Stimulated activated effector memory CD8-positive, alpha-beta T cell treated with anti-CD3 and anti-CD28 coated beads, Interleukin-12 subunit alpha, Interleukin-12 subunit beta, amount 100 ng/mL, for 72 hours (primary cell): ENCODE data around the gene PRDM13.
"Not testable (repeated sequence)": the region's sequence is repeated elsewhere in the genome, so short reads cannot be mapped to it uniquely, and the experiment has no call there.

Experiments used
- ATAC-seq: fragments of 150-1000 bp; cut with Tn5 transposase; 2 replicates; pipeline ENCODE4 v1.10.0; 2021
- DNase-seq, 2 donors: peaks; one replicate each; pipeline ENCODE4 v3.0.0; 2021 to 2022; ENCODE audit warnings: low spot score in 2 of 2
- H3K27ac Mint-ChIP-seq: one replicate; pipeline ENCODE4 v1.8.0; 2022; ENCODE audit warnings: mild to moderate bottlenecking, mixed read lengths
- H3K36me3 Mint-ChIP-seq: one replicate; pipeline ENCODE4 v1.8.0; 2022; ENCODE audit warnings: mild to moderate bottlenecking, mixed read lengths
- H3K4me1 Mint-ChIP-seq: one replicate; pipeline ENCODE4 v1.8.0; 2022; ENCODE audit warnings: mixed read lengths
- H3K4me3 Mint-ChIP-seq: one replicate; pipeline ENCODE4 v1.8.0; 2022; ENCODE audit warnings: mild to moderate bottlenecking, mixed read lengths
- H3K9me3 Mint-ChIP-seq: one replicate; pipeline ENCODE4 v1.8.0; 2022; ENCODE audit warnings: mixed read lengths

The PRDM13 gene

DNA sequence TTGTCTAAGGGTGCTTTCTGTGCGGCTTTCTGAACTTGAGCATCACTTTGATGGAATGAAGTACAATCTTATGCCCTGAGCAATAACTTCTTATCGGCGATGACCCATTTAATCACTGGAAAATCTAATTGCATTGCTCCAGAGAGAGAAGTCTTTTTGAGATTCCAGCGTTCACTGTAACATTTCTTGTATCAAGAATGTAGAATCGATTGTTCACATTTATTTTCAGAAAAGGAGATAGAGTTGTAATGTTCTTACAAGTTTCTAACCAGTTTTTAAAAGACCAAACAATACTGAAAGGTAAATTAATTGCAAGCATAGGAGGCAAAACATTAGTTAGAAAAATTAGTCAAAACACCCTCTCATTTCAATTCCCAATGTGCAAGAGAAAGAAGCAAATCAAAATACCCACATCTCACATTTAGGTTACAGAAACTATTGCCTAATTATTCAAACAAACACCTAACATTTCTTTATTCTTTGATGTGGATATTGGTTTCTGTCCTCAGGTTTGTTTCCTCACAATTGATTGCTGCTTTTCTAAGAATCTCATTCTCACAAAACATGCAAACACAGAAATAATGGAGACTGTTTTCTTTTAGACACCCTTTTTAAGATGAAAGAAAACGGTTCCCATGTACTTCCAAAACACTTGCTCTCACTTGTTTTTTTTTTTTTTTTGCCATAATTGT, 14.8 kb upstream of the PRDM13 start:
- H3K27ac Mint-ChIP-seq: no peak overlapping the region
- ATAC-seq (no peak), DNase-seq (no peak)
- H3K4me1 Mint-ChIP-seq: peaks cover 15% of the 10 kb centered on the region
- H3K36me3 Mint-ChIP-seq: no peaks in the 10 kb centered on the region
- no peaks in the 10 kb centered on the region for H3K9me3 Mint-ChIP-seq
- peak overlapping the region; percentile 83 for H3K4me3 Mint-ChIP-seq

DNA sequence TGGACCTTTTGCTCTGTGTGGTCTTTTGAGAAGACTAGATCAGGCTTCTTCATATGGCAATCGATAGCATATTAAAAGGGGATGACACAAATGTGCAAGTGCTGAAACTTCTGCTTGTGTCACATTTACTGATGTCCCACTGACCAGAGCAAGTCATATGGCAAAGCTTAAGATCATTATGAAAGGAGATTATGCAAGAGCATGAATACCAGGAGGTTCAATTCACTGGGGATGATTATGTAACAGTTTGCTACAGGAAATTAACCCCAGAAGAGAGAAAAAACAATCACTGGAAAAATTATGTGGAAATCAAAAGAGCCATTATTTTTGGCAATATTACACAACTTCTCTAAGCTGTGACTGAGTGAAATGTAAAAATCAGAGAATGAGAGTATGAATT, 13.7 kb upstream of the PRDM13 start:
- Mint-ChIP-seq H3K9me3 (no peaks in the 10 kb centered on the region), H3K36me3 (no peaks in the 10 kb centered on the region), H3K4me1 (peaks cover 13% of the 10 kb centered on the region), H3K4me3 (no peak overlapping the region), H3K27ac (no peak overlapping the region)
- DNase-seq (no peak), ATAC-seq (no peak)

DNA sequence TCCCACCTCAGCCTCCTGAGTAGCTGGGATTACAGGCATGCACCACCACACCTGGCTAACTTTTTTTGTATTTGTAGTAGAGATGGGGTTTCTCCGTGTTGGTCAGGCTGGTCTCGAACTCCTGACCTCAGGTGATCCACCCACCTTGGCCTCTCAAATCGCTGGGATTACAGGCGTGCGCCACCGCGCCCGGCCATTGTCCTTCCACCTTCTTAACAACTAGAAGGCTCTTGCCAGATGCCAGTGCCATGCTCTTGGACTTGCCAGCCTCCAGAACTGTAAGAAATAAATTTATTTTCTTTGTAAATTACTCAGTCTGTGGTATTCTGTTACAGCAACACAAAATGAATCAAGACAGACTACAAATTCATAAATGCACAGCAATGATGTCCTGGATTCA, 11.9 kb upstream of the PRDM13 start:
- DNase-seq, H3K9me3 Mint-ChIP-seq, H3K4me3 Mint-ChIP-seq, ATAC-seq, H3K4me1 Mint-ChIP-seq, H3K36me3 Mint-ChIP-seq, H3K27ac Mint-ChIP-seq: not testable (repeated sequence)

DNA sequence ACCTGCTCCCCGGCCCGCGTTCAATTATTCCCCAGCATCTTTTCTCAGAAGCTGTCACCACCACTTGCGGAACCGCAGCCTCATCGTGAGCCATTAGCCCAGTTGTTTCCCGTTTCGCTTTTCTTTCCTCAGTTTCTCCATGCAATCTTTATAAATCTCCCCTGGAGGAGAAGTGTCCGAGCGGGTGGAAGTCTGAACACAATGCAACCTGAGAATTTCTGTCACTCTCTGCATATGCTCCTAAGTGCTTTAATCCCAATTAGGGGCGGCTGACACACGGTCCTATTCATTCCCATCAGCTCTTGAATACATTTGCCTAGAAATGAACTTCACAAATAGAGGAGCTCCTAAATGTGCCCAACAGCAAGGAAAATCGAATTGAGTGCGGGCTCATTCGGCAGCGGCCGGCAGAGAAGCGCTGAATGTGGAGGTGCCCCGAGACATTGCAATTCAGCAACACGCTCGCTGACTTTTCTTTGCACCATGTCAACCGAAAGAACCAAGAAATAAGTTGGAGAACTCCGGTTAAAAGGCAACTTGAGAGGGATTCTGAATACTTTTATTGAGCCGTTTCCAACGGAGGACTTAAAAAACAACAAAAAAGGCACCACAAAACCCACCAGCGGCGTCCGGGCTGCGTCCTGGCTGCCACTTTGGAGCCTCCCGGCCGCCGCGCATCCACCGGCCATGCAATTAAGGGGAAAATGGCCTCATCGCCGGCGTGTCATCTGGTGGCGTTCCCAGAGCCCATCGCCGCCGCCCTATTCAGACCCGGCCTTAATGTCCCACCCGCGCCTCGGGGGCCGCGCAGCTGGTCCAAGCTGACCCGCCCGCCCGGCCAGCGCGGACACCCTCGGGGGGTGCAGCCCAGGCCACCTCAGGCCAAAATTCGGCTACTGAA, 3.9 kb upstream of the PRDM13 start:
- peaks cover 5% of the 10 kb centered on the region for H3K36me3 Mint-ChIP-seq
- peak overlapping the region; percentile 73 for H3K4me3 Mint-ChIP-seq
- ATAC-seq (peak; percentile 22), DNase-seq (peak in 1 of 2 donors; percentile 52)
- H3K9me3 Mint-ChIP-seq: no peaks in the 10 kb centered on the region
- H3K27ac Mint-ChIP-seq: no peak overlapping the region
- H3K4me1 Mint-ChIP-seq: peaks cover 32% of the 10 kb centered on the region

DNA sequence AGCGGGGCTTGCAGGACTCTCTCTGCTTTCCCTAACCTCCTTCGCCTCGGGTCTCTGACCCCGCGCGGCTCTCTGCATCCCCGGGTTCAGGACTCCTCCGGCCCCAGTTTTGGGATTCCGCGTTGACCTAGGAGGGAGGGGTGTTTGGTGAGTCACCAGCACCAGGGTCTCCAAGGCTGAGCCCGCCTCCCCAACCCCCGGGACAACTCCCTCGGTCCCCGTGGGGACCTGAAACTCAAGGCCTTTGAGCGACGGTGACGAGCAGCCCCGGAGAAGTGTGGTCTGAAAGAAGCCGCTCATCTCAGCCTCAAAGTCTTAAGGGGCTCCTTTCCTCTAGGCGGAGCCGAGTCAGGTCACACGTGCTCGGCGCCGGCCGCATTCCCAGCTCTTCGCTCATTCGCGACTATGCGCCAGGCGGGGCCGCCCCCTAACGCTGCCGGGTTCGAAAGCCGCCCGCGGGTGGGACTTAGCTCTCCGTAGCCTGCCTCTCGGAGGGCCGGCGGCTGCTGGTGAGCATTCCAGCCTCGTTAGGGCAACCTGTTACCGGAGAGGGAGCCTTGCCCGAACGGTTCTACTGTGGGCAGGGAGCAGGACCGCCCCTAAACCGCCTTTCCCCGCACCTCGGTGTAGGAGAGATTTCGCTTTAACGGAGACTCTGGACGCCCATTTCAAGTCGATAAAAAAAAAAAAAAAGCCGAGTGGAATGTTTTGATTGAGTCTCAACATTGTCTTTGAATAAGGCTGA, 3.0 kb upstream of the PRDM13 start:
- ATAC-seq: peak; percentile 67
- Mint-ChIP-seq H3K36me3 (peaks cover 5% of the 10 kb centered on the region), H3K9me3 (no peaks in the 10 kb centered on the region), H3K27ac (no peak overlapping the region), H3K4me1 (peaks cover 40% of the 10 kb centered on the region), H3K4me3 (peak overlapping the region; percentile 73)
- peak in 1 of 2 donors; percentile 63 for DNase-seq

DNA sequence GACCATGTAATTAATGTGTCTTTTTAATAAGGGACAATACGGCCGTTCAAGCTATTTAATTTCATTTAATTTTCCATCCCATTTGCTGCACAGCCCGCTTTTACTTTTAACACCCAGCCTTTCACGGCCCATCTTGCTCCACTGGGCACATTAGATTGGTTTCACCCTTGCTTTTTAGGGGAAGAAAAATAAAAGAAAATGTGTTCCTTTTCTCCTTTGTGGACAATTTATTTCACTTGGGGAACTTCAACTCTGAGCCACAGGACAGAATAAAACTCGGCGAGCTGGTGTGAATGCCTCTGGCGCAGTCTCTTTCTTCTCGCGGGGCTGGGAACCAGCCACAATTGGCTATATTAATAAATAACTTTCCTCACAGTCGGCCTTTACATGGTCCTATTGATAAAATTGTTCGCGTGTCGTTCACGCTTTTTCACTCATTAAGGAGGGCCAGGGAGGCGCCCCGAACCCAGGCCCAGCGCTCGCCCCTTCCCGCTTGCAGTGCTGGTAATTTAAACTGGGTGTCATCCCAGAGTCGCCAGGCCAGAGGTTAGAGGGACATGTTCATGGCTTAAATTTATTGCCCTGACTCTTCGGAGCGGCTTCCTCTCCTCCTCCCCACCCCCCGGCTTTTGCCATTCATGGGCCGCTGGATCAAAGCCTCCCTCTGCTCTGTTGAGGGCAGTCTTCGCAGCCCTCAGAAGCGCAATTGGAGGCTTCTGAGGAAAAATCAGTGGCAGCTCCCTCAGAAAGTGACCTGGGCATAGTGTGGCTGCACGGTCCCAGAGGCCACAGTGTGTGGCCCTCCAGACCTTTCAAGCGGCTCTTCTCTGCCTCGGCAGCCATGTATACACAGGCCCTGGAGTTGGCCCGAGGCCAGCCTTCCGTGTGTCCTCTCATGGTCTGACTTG, 2.2 kb upstream of the PRDM13 start:
- Mint-ChIP-seq H3K9me3 (no peaks in the 10 kb centered on the region), H3K27ac (no peak overlapping the region), H3K4me1 (peaks cover 47% of the 10 kb centered on the region), H3K4me3 (peak overlapping the region; percentile 73), H3K36me3 (peaks cover 5% of the 10 kb centered on the region)
- peak in 1 of 2 donors; percentile 49 for DNase-seq
- ATAC-seq: no peak

DNA sequence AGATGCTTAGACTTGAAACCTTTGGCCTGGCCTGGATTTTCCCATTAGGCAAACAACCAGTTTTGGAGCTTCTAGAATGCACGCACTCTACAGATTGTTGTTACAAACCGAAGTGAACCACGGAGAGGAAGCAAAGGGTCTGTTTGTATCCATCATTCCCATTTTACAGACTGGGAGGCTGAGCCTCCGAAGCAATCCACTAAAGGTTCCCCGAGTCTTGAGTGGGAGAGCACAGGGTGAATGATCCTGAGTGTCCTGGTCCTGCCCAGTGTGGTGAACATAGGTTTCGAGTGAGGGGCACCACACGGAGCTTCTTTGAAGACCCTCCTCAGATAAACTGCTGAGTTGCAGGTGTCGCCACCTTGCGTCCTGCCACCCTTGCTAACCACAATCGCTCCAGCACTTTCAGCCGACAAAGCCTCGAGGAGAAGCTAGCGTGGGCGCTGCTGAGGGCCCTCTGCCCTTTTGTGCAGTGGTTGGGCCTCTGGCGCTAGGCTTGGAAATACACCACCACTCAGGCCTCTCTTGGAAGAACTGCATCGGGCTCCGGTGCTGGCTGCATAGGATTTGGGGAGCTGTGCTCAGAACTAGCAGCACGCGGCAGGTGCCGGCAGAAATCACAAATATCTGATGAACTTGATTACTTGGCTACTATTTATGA, 1.4 kb upstream of the PRDM13 start:
- no peak for ATAC-seq
- Mint-ChIP-seq H3K9me3 (no peaks in the 10 kb centered on the region), H3K27ac (no peak overlapping the region), H3K36me3 (peaks cover 5% of the 10 kb centered on the region), H3K4me1 (peaks cover 52% of the 10 kb centered on the region), H3K4me3 (peak overlapping the region; percentile 73)
- DNase-seq: no peak

DNA sequence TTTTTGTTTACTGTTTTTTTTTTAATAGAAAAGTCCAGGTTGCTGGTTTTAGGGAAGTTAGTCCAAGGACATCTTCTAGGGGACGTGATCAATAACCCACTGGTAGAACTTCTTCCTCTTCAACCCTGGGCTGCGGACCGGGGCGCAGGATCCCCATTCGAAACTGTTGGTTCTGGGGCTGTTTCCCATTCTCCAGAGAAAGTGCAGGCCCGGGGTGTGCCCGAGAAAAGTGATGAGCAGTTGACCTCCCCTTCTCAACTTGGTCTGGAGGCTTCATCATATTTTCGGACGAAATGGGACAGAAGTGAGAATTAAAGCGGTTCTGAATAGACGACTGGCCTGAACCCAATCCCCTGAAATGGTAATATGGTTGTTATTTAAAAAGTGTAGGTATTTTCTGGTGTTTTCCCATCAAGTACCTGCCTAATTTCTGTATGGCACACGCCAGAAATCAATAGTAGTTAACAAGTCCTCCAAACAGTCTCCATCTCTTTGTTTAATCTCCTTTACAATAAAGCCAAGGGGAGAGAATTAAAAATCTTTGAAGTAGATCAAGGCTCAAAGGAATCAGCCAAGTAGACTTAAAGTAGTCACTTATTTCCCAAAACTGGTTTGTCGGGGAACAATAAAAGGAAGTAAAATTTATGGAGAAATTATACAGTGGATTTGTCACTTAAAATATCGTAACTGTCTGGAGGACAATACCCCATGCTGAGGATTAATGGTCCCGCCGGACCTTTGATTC, 550 bp upstream of the PRDM13 start:
- Mint-ChIP-seq H3K36me3 (peaks cover 5% of the 10 kb centered on the region), H3K4me1 (peaks cover 61% of the 10 kb centered on the region), H3K27ac (no peak overlapping the region)

DNA sequence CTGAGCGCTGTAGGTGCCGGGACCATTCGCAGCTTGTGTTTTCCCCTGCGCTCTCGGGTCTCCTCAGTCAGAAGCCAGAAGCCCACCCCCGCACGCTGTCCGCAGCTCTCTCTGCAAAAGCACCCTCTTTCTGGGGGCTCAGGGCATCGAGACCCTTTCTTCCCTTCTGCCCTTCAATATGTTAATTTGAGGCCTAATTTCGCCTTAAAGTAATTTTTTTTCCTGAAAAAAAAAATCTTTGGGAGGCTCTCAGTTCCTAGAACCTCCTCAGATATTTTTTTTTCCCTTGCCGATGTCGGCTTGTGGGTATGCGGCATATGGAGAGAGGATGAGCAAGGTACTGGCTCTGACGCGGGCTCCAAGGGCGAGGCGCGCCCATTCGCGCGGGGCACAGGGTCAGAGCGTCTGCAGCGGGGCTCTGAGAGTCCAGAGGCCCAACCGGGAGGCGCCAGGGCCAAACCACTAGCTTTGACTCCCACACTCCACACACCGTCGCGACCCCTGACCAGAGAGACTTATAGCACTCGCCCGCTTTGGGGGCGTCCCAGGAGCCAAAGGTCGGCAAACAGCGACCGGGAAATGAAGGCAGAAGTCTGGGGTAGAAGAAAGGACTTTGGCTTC, 893 bp downstream of the PRDM13 start:
- Mint-ChIP-seq H3K27ac (no peak overlapping the region), H3K4me3 (no peak overlapping the region), H3K4me1 (peaks cover 64% of the 10 kb centered on the region), H3K36me3 (peaks cover 5% of the 10 kb centered on the region), H3K9me3 (no peaks in the 10 kb centered on the region)
- no peak for DNase-seq
- ATAC-seq: no peak

More for the DNA sequence above, 550 bp upstream of the PRDM13 start:
- ATAC-seq (no peak), DNase-seq (peak in 1 of 2 donors; percentile 40)
- Mint-ChIP-seq H3K9me3 (no peaks in the 10 kb centered on the region), H3K4me3 (no peak overlapping the region)

DNA sequence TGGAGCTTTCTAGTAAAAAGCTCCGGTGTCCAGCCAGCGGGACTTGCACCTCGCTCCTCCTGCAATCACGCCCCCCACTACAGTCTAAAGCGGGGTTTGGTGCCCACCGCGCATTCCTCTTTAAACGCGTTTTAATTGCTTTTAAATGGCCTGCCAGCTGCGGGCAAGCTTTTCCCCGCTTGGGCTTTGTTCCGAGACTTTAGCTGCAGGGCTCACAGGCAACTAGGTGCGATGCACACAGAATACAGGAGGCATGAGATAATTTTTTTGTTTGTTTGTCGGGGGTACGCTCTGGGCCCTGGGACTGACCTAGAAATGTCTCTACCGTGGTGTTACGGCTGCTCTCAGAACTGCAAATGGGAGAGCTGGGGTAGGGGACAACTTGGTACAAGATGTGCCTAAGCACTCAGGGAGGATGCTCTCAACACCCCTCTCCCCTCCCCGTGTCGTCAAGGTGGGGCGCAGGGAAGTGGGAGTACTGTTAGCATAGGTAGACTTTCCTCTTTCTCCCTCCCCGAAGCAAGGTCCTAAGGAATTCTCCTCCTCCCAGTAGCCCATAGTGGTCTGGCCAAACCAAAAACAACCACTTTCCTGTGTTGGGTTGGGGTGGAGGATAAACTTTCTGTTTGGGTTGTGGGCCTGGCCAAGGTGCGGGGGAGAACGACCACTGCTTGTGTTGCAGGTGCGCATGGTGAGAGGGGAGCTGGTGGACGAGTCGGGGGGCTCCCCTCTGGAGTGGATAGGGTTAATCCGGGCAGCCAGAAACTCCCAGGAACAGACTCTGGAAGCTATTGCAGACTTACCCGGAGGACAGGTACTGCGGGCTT, 1.6 kb downstream of the PRDM13 start:
- ATAC-seq (no peak), DNase-seq (no peak)
- Mint-ChIP-seq H3K4me3 (no peak overlapping the region), H3K27ac (no peak overlapping the region), H3K4me1 (peaks cover 59% of the 10 kb centered on the region), H3K36me3 (peaks cover 10% of the 10 kb centered on the region), H3K9me3 (no peaks in the 10 kb centered on the region)

DNA sequence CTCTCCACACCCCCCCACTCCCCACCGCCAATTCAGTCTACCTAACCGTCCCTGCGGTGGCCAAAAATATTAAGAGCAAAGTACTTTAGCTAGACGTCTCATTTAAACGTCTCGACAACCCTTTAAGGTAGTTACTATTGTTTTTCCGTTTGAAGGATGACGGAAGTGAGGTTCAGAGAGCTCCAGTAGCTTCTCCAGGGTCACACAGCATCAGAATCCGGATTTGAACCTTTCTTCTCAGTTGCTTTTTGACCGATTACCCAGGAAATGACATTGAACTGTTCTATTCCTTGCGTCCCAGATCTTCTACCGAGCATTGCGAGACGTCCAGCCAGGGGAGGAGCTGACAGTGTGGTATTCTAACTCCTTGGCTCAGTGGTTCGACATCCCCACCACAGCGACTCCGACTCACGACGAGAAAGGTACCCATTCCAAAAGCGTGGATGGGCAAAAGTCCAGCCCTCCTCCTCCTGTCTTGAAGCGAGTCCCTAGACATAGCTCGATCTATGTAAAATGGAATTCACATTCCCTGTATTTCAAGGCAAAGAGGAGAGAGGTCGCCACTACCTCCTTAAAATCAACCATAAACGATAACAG, 2.4 kb downstream of the PRDM13 start:
- ATAC-seq: no peak
- Mint-ChIP-seq H3K4me1 (peaks cover 55% of the 10 kb centered on the region), H3K27ac (no peak overlapping the region), H3K9me3 (no peaks in the 10 kb centered on the region), H3K4me3 (no peak overlapping the region), H3K36me3 (peaks cover 10% of the 10 kb centered on the region)
- no peak for DNase-seq

DNA sequence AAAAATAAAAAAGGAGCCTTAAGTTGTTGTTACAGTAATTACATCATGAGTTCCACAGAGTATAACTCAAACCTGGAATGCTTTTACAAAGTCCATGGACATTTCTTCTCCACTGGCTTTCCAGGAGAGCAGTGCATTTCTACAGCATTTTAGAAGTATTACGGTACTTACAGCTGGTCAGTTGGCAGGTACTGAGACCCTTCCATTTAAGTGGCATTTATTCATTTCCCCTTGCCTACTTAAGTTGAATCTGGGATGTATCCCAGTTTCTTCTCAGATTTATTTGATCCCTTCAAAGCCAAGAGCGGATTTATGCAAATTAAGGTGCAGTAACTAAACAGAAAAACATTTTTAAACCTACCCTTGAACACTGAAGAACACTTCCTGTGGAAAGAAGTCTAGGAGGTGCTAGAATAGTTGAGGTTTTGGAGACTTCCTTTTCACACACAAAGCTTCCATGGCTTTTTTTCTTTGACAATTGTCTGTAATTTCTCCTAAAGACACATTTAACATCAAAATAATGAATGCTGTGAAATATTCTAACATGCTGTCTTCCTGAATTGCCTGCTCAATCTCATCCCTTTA, 3.4 kb downstream of the PRDM13 start:
- Mint-ChIP-seq H3K9me3 (no peaks in the 10 kb centered on the region), H3K4me3 (peak overlapping the region; percentile 24), H3K27ac (no peak overlapping the region), H3K36me3 (peaks cover 4% of the 10 kb centered on the region), H3K4me1 (peaks cover 52% of the 10 kb centered on the region)
- DNase-seq (no peak), ATAC-seq (no peak)
